Uterus (tissue), 2 donors: ENCODE measurements around the gene GABARAP.

Experiments
- CTCF ChIP-seq, 4 experiments: fragments of 200-600 bp in 2 of 4; fragments of 450-650 bp in 2 of 4; sonication (generic) in 2 of 4; IDR thresholded peaks; one replicate each; pipeline ENCODE4 v1.5.1; 2016 to 2019; ENCODE audit warnings: antibody characterized with exemption in 4 of 4, mild to moderate bottlenecking in 2 of 4, moderate library complexity in 1 of 4
- POLR2A ChIP-seq, 2 donors: fragments of 450-650 bp; IDR thresholded peaks; one replicate each; pipeline ENCODE4 v1.6.1; 2016; ENCODE audit warnings: antibody characterized with exemption in 2 of 2, mild to moderate bottlenecking in 1 of 2, moderate library complexity in 1 of 2

- no peak for TF ChIP-seq CTCF (IDR thresholded peaks at IDR 0.05)
- no peak for TF ChIP-seq POLR2A (IDR thresholded peaks at IDR 0.05)
These were observed 51.9 kb downstream of the GABARAP start for GRCh38 chr17:7190276-7190917.
